Diencephalon (tissue), 1 donor: ENCODE results near the gene SRRM3. TPM values are rescaled to one million over a fixed set of nuclear protein-coding genes. Genes with fewer than 3 reads are reported as not detected.

Experiments
- total RNA-seq: library from RNA; depleted of rRNA; stranded (reverse); fragments of >200 nt; gene quantifications from one replicate; pipeline ENCODE4 v1.2.3, GENCODE V29; 2014

SRRM3 gene, protein sequence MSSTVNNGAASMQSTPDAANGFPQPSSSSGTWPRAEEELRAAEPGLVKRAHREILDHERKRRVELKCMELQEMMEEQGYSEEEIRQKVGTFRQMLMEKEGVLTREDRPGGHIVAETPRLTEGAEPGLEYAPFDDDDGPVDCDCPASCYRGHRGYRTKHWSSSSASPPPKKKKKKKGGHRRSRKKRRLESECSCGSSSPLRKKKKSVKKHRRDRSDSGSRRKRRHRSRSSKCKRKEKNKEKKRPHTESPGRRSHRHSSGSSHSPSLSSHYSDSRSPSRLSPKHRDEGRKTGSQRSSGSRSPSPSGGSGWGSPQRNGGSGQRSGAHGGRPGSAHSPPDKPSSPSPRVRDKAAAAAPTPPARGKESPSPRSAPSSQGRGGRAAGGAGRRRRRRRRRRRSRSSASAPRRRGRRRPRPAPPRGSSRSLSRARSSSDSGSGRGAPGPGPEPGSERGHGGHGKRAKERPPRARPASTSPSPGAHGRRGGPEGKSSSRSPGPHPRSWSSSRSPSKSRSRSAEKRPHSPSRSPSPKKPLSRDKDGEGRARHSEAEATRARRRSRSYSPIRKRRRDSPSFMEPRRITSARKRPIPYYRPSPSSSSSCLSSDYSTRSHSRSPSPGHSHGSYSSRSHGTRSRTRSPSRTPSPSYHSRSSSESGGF
- 15.2 TPM for total RNA-seq

DNA sequence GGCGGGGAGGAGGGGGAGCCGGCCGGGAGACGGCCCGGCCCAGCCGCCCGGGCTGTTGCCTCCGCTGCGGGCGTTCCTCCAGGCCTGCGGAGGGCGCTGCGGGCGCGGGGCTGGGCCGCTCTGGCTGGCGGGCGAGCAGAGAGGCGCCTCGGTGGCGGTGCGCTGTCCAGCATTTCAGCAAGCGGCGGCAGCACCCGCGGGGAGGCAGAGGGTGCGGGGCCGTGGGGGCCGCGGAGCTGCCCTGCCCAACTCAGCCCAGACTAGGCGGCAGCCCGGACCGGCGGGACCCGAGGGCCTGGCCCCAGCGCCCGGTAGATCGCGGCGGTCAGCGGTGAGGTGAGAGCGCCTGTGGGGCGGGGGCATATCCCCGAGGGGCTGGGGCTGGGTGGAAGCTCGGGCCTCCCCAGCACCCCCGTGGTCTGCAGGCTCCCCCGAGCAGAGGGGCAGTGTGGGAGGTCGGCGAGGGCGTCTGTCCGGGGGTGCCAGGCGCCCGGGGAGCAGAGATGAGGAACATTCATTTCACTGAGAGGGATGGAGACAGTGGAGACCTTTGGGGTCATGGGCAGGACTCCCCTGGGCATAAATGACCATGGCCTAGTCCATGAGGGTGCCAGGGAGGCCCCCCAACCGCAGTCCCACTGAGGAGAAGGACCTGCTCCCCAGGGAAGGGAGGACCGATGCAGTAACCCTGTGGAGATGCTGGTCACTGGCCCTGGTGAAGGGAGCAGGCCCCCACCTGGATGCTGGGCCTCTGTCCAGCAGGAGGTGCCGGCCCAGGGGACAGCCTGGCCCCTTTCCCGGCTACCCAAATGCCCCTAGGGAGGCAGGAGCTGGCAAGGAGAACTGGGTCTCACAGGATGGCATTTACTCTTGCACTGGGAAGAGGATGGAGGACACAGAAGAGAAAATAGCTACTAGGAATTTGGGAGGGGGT lies at the start of gene SRRM3:
Gene SRRM3 (plus strand): TSS at position 165 of the 934 bp plus-strand sequence. CDS start 33,171 bp downstream, outside the sequence.

DNA sequence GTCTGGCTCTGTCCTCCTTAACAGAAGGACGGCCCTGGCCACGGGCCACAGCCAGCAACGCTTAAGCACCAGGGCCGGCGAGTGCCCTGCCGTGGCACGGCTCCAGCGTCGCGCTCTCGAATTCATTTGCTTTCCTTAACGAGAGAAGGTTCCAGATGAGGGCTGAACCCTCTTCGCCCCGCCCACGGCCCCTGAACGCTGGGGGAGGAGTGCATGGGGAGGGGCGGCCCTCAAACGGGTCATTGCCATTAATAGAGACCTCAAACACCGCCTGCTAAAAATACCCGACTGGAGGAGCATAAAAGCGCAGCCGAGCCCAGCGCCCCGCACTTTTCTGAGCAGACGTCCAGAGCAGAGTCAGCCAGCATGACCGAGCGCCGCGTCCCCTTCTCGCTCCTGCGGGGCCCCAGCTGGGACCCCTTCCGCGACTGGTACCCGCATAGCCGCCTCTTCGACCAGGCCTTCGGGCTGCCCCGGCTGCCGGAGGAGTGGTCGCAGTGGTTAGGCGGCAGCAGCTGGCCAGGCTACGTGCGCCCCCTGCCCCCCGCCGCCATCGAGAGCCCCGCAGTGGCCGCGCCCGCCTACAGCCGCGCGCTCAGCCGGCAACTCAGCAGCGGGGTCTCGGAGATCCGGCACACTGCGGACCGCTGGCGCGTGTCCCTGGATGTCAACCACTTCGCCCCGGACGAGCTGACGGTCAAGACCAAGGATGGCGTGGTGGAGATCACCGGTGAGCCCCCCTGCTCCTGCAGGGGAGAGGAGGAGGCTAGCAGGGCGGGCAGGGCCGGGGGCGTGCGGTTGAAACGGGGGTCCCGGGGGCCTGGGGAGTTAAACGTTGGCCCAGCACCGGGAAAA lies 100.9 kb downstream of the SRRM3 start, which contains the start of gene HSPB1:
Gene HSPB1 (plus strand): TSS at position 327 of the 855 bp plus-strand sequence. CDS start 40 bp downstream, at position 367.

Other genes starting within 250 kb of the SRRM3 start
- gene TMEM120A, start 207.3 kb upstream of the SRRM3 start, total RNA-seq, result 53.3 TPM
- gene STYXL1, start 153.9 kb upstream of the SRRM3 start, total RNA-seq, result 20.5 TPM
- 61.4 TPM for gene MDH2, start 153.8 kb upstream of the SRRM3 start, total RNA-seq
- 15.7 TPM for gene HSPB1, start 100.8 kb downstream of the SRRM3 start, total RNA-seq
- gene YWHAG, start 157.1 kb downstream of the SRRM3 start, total RNA-seq, result 602 TPM
- 1.6 TPM for gene SSC4D, start 207.8 kb downstream of the SRRM3 start, total RNA-seq
- 1.4 TPM for gene ZP3, start 223.1 kb downstream of the SRRM3 start, total RNA-seq